ENCODE results near the gene ZBTB46. TPM values are rescaled to one million over a fixed set of nuclear protein-coding genes. Genes with fewer than 3 reads are reported as not detected.

ZBTB46 gene
- total RNA-seq, 5 donors from 2014 or later (not counting 1 experiment from before 2014, with no cell fraction given) = 0.20 to 0.95 (median 0.30) TPM

DNA sequence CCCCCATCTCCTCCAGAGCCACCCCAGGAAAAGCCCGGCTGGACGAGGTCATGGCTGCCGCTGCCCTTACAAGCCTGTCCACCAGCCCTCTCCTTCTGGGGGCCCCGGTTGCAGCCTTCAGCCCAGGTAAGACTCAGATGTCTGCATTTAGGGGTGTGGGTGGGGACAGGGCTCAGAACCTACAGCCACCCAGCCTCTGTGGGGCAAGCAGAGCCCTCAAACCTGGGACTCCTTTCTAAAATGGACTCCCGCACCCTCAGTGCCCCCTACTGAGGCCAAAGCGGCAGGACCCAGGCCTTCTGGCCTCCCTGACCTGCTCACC is 89.7 kb downstream of the ZBTB46 start:
- Mint-ChIP-seq H3K4me1 (peaks cover 4 to 8% (median 7%) of the 10 kb centered on the region in 3 donors), H3K27ac (no peak overlapping the region), H3K4me3 (peak overlapping the region; percentile 21 to 63 (median 59)), H3K36me3 (no peaks in the 10 kb centered on the region), H3K9me3 (no peaks in the 10 kb centered on the region), H3K27me3 (no peaks in the 10 kb centered on the region)
- POLR2A ChIA-PET = no interaction called here
- 93% methylated on average over 2 of the region's 6 CpGs for WGBS (ENCODE audit: insufficient coverage)
- Histone ChIP-seq H3K9me3 (no peaks in the 10 kb centered on the region), H3K36me3 (ENCODE audit: control insufficient read depth in 2 of 2, extremely low read depth in 1 of 2, insufficient read depth in 1 of 2, low read length in 1 of 2) (peaks cover 10 to 37% of the 10 kb centered on the region in 2 donors), H3K27me3 (replicated peaks in 1 of 2; ENCODE audit: control insufficient read depth in 2 of 2, extremely low read depth in 1 of 2, insufficient read depth in 2 of 2, low read length in 1 of 2) (no peaks in the 10 kb centered on the region), H3K27ac (ENCODE audit: low read length) (no peak overlapping the region), H3K4me3 (ENCODE audit: control insufficient read depth in 1 of 2, extremely low read depth in 1 of 2, low read length in 1 of 2) (peak overlapping the region; percentile 54 to 74), H3K4me1 (ENCODE audit: control insufficient read depth in 1 of 2, extremely low read depth in 1 of 2, insufficient read depth in 2 of 2, low read length in 2 of 2) (peaks cover 8 to 39% of the 10 kb centered on the region in 2 experiments)
- CTCF ChIA-PET = interaction anchor here in 1 of 2 donors (1.6 kb wide), 1 partner anchor 34 kb away, joined by 13 read pairs; the partner anchor contains the start of genes ARFRP1 and ZGPAT
- ATAC-seq (replicated peaks in 1 of 4) (no peak), DNase-seq (no peak)

DNA sequence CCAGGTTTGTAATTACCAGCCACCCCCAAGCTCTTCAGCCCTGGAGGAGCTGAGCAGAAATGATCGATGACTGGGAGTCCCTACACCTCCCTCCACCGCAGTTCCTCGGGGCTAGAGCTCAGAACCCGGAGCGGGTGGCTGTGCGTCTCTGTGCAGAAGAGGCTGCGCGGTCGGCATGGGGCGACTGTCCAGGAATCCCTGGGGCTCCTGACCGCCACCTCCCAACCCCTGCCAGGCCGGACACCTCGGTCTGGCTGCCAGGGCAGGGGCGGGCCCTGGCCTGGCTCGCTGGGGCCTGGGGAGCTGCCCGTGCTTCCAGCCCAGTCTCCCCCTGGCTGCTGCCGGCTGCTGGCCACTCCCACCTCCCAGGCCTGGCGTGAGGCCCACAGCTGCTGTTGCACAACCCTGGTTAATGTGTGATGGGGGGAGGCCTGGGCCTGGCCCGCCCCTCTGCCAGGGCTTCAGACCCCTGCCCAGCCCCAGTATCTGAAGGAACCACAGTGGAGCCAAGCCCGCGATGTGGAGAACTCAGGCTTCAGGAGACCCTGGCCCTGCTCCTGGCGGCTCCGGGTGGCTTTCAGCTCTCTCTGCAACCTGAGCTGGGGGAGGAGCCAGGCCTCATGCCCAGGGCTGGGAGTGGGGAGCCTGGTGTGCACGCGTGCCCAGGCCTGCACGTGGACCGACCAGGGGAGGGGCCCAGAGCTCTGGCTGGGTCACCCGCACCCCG is 90.3 kb downstream of the ZBTB46 start:
- H3K9me3 Mint-ChIP-seq = no peaks in the 10 kb centered on the region
- ChIA-PET POLR2A (no interaction called here), CTCF (interaction anchor here in 1 of 2 donors (0.7 to 1.6 kb wide), 3 partner anchors 10 to 33 kb away, joined by 3 to 13 read pairs (median 3); partner anchors contain the start of genes ARFRP1 and ZGPAT)
- 20% methylated on average over 16 of the region's 29 CpGs for WGBS (ENCODE audit: insufficient coverage)
- Histone ChIP-seq H3K27ac (ENCODE audit: low read length) (peak overlapping the region; percentile 41), H3K4me1 (ENCODE audit: control insufficient read depth in 1 of 2, extremely low read depth in 1 of 2, insufficient read depth in 2 of 2, low read length in 2 of 2) (peaks cover 13 to 44% of the 10 kb centered on the region in 2 experiments), H3K9me3 (no peaks in the 10 kb centered on the region), H3K36me3 (ENCODE audit: control insufficient read depth in 2 of 2, extremely low read depth in 1 of 2, insufficient read depth in 1 of 2, low read length in 1 of 2) (peaks cover 13 to 37% of the 10 kb centered on the region in 2 donors), H3K4me3 (ENCODE audit: control insufficient read depth in 1 of 2, extremely low read depth in 1 of 2, low read length in 1 of 2) (peak overlapping the region; percentile 54 to 74), H3K27me3 (replicated peaks in 1 of 2; ENCODE audit: control insufficient read depth in 2 of 2, extremely low read depth in 1 of 2, insufficient read depth in 2 of 2, low read length in 1 of 2) (no peaks in the 10 kb centered on the region)
- H3K36me3 Mint-ChIP-seq = no peaks in the 10 kb centered on the region
- H3K27me3 Mint-ChIP-seq = no peaks in the 10 kb centered on the region
- DNase-seq (peak in 15 of 35 experiments; percentile 30 to 64 (median 39)), ATAC-seq (replicated peaks in 1 of 4) (peak in 3 of 4 experiments; percentile 1 to 14 (median 1))
- no peak overlapping the region for H3K27ac Mint-ChIP-seq
- H3K4me1 Mint-ChIP-seq = peaks cover 9 to 13% (median 12%) of the 10 kb centered on the region in 3 donors
- peak overlapping the region; percentile 59 to 63 (median 63) for H3K4me3 Mint-ChIP-seq

DNA sequence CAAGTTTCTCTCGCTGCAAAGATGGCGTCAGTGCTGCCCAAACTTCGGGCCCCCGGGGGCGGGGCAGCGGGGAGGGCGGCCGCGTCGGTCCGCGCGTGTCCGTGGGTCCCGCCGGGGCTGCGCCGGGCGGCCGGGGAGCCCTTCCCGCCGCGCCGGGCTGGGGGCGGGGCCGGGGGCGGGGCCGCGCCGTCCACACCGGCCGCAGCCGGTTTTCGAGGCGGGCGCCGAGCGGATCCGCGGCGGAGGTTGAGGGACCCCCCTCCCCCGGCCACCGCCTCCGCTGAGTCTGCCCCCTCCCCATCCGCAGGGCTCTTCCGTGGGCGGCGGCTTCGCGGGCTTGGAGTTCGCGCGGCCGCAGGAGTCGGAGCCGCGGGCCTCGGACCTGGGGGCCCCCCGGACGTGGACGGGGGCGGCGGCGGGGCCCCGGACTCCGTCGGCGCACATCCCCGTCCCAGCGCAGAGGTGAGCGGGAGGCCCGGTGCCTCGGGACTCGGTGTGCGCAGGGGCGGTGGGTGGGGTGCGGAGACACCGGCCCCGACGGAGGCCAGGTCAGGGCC is 90.9 kb downstream of the ZBTB46 start:
- peaks cover 15 to 16% (median 16%) of the 10 kb centered on the region in 3 donors for H3K4me1 Mint-ChIP-seq
- H3K27ac Mint-ChIP-seq = no peak overlapping the region
- Histone ChIP-seq H3K27me3 (replicated peaks in 1 of 2; ENCODE audit: control insufficient read depth in 2 of 2, extremely low read depth in 1 of 2, insufficient read depth in 2 of 2, low read length in 1 of 2) (no peaks in the 10 kb centered on the region), H3K4me3 (ENCODE audit: control insufficient read depth in 1 of 2, extremely low read depth in 1 of 2, low read length in 1 of 2) (peak overlapping the region; percentile 54 to 74), H3K4me1 (ENCODE audit: control insufficient read depth in 1 of 2, extremely low read depth in 1 of 2, insufficient read depth in 2 of 2, low read length in 2 of 2) (peaks cover 14 to 50% of the 10 kb centered on the region in 2 experiments), H3K9me3 (no peaks in the 10 kb centered on the region), H3K36me3 (ENCODE audit: control insufficient read depth in 2 of 2, extremely low read depth in 1 of 2, insufficient read depth in 1 of 2, low read length in 1 of 2) (peaks cover 15 to 43% of the 10 kb centered on the region in 2 donors), H3K27ac (ENCODE audit: low read length) (peak overlapping the region; percentile 41)
- no peaks in the 10 kb centered on the region for H3K27me3 Mint-ChIP-seq
- ATAC-seq (replicated peaks in 1 of 4) = peak; percentile 8 to 11 (median 10)
- no peaks in the 10 kb centered on the region for H3K9me3 Mint-ChIP-seq
- ChIA-PET CTCF (interaction anchor here in 1 of 2 donors (0.7 to 1.6 kb wide), 3 partner anchors 11 to 33 kb away, joined by 3 to 13 read pairs (median 3); partner anchors contain the start of genes ARFRP1 and ZGPAT), POLR2A (no interaction called here)
- H3K36me3 Mint-ChIP-seq = no peaks in the 10 kb centered on the region
- peak in 14 of 35 experiments; percentile 31 to 73 (median 42) for DNase-seq
- WGBS (ENCODE audit: insufficient coverage) = under 1% methylated on average over 68 of the region's 80 CpGs
- H3K4me3 Mint-ChIP-seq = peak overlapping the region; percentile 59 to 63 (median 63)

DNA sequence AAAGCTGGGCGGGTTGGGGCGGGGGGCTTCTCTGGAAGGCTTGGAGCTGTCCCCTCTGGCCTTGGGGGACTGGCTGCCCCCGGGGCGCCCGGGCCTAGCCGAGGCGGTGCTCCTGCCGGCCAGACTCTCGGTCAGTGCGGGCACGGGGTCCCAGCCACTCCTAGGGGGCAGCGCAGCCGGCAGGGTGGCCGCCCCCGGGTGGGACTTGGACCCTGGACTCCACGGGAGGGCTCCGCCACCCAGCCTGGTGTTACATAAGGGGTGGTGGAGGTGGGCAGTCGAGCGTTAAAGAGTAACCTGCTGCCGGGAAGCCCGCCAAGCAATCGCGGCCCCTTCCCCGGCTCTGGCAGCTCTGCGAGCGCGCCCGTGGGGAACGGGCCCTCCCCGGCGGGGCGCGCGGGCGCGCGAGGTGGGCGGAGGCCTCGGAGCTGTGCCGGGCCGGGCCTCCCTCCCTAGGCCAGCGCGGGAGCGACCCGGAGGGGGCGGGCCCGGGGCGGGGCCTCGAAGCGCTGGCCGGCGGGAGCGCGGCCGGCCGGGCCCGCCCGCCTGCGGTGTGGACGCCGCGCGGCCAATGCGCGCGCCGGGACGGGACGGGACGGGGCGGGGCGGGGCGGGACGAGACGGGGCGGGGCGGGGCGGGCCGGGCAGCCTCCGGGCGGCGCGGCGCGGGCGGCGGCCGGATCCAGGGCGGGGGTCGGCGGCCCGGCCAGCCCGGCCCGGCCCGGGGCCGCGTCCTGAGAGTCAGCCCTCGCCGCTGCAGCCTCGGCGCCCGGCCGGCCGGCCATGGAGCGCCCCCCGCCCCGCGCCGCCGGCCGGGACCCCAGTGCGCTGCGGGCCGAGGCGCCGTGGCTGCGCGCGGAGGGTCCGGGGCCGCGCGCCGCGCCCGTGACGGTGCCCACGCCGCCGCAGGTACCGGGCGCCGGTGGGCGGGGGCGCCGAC is 91.7 kb downstream of the ZBTB46 start, which contains the start of gene SLC2A4RG:
TSS of gene SLC2A4RG (plus strand) at position 647 of the 940 bp plus-strand sequence. CDS start at position 784, 137 bp downstream.
- Histone ChIP-seq H3K27ac (ENCODE audit: low read length) (peak within 1 kb of the TSS; percentile 41), H3K27me3 (replicated peaks in 1 of 2; ENCODE audit: control insufficient read depth in 2 of 2, extremely low read depth in 1 of 2, insufficient read depth in 2 of 2, low read length in 1 of 2) (no peaks in the 10 kb centered on the region), H3K4me3 (ENCODE audit: control insufficient read depth in 1 of 2, extremely low read depth in 1 of 2, low read length in 1 of 2) (peak within 1 kb of the TSS; percentile 64 to 88), H3K36me3 (ENCODE audit: control insufficient read depth in 2 of 2, extremely low read depth in 1 of 2, insufficient read depth in 1 of 2, low read length in 1 of 2) (peaks cover 17 to 51% of the 10 kb centered on the region in 2 donors), H3K9me3 (no peaks in the 10 kb centered on the region), H3K4me1 (ENCODE audit: control insufficient read depth in 1 of 2, extremely low read depth in 1 of 2, insufficient read depth in 2 of 2, low read length in 2 of 2) (peaks cover 14 to 58% of the 10 kb centered on the region in 2 experiments)
- peak in 27 of 35 experiments; percentile 33 to 81 (median 52) for DNase-seq
- Mint-ChIP-seq H3K4me3 (peak within 1 kb of the TSS; percentile 63 to 90 (median 65)), H3K27me3 (no peaks in the 10 kb centered on the region), H3K27ac (peak within 1 kb of the TSS in 1 of 2 donors; percentile 34), H3K4me1 (peaks cover 16% of the 10 kb centered on the region in 3 donors), H3K9me3 (no peaks in the 10 kb centered on the region), H3K36me3 (no peaks in the 10 kb centered on the region)
- ChIA-PET CTCF (no interaction called here), POLR2A (no interaction called here)
- 4% methylated on average over 97 of the region's 136 CpGs for WGBS (ENCODE audit: insufficient coverage)
- peak; percentile 31 to 42 (median 34) for ATAC-seq (replicated peaks in 1 of 4)

DNA sequence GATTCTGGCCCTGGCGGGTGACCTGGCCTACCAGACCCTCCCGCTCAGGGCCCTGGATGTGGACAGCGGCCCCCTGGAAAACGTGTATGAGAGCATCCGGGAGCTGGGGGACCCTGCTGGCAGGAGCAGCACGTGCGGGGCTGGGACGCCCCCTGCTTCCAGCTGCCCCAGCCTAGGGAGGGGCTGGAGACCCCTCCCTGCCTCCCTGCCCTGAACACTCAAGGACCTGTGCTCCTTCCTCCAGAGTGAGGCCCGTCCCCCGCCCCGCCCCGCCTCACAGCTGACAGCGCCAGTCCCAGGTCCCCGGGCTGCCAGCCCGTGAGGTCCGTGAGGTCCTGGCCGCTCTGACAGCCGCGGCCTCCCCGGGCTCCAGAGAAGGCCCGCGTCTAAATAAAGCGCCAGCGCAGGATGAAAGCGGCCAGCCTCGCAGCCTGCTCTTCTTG is 92.4 kb downstream of the ZBTB46 start:
- WGBS (ENCODE audit: insufficient coverage) = 34% methylated on average over 19 of the region's 26 CpGs
- Mint-ChIP-seq H3K4me3 (peak overlapping the region; percentile 44 to 90 (median 65)), H3K4me1 (peaks cover 21 to 22% (median 21%) of the 10 kb centered on the region in 3 donors), H3K9me3 (no peaks in the 10 kb centered on the region), H3K27ac (peak overlapping the region in 1 of 2 donors; percentile 34), H3K27me3 (no peaks in the 10 kb centered on the region), H3K36me3 (peaks cover 5% of the 10 kb centered on the region)
- H3K27me3 ChIP-seq (replicated peaks in 1 of 2; ENCODE audit: control insufficient read depth in 2 of 2, extremely low read depth in 1 of 2, insufficient read depth in 2 of 2, low read length in 1 of 2) = no peaks in the 10 kb centered on the region
- POLR2A ChIA-PET = no interaction called here
- CTCF ChIA-PET = no interaction called here
- H3K4me3 ChIP-seq (ENCODE audit: control insufficient read depth in 1 of 2, extremely low read depth in 1 of 2, low read length in 1 of 2) = peak overlapping the region; percentile 64 to 88
- H3K9me3 ChIP-seq = no peaks in the 10 kb centered on the region
- peak overlapping the region; percentile 24 for H3K27ac ChIP-seq (ENCODE audit: low read length)
- DNase-seq = peak in 15 of 35 experiments; percentile 16 to 65 (median 34)
- H3K36me3 ChIP-seq (ENCODE audit: control insufficient read depth in 2 of 2, extremely low read depth in 1 of 2, insufficient read depth in 1 of 2, low read length in 1 of 2) = peaks cover 17 to 58% of the 10 kb centered on the region in 2 donors
- ATAC-seq (replicated peaks in 1 of 4) = no peak
- peaks cover 14 to 65% of the 10 kb centered on the region in 2 experiments for H3K4me1 ChIP-seq (ENCODE audit: control insufficient read depth in 1 of 2, extremely low read depth in 1 of 2, insufficient read depth in 2 of 2, low read length in 2 of 2)
